OCI-LY1 (cell line): ENCODE data around the gene UBE2R2.

Experiments used
- CTCF ChIP-seq: fragments of 200-600 bp; sonication (generic), shearing (Covaris generic); IDR thresholded peaks from 2 replicates; pipeline ENCODE4 v1.5.1; 2017; ENCODE audit warnings: mild to moderate bottlenecking, antibody characterized with exemption, low read length, moderate library complexity, mixed read lengths
- EZH2 ChIP-seq: fragments of 200-600 bp; sonication (generic), shearing (Covaris generic); IDR thresholded peaks from 2 replicates; pipeline ENCODE4 v1.8.0; 2017; ENCODE audit warnings: borderline replicate concordance, mixed run types, mild to moderate bottlenecking, antibody characterized with exemption, low read length, moderate library complexity, mixed read lengths

GRCh38 chr9:33893861-33894260, 76.9 kb downstream of the UBE2R2 start:
- TF ChIP-seq CTCF (no peak), EZH2 (no peak)
